HG02981 (cell line): Measurements from ENCODE around the gene ZFYVE1.

ENCODE experiments used
- ATAC-seq: cut with Tn5 transposase; IDR thresholded peaks from one replicate; pipeline ENCODE4 v1.9.1; 2021; ENCODE audit warnings: mild to moderate bottlenecking, moderate library complexity; ENCODE audit not compliant: unreplicated experiment

ZFYVE1 gene

DNA sequence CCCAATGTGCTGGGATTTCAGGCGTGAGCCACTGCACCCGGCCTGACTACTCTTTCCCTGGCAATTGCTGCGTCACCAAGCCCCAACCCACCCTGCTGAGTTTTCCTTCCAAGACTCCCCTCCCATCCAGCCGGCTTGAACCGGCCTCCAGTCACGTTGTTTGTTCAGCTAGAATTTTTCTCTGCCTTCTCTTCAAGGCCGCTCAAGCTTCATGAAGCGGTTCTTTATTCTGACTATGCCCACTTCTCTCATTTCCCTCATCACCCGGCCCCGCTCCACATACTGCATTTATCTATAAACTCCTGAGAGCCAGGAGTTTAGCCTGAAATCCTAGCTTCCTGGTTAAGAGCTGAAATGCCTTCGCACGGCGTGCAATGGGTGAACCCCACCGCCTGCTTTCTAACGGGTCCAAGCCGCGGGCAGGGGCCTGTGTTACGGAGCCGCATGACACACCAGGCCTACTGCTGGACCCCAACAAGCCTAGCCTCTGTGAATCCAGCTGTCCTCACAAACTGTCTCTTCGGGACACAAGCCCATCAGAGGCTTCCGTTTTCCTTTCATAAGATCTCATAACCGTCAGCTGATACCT, 101.6 kb downstream of the ZFYVE1 start:
- no peak for ATAC-seq

DNA sequence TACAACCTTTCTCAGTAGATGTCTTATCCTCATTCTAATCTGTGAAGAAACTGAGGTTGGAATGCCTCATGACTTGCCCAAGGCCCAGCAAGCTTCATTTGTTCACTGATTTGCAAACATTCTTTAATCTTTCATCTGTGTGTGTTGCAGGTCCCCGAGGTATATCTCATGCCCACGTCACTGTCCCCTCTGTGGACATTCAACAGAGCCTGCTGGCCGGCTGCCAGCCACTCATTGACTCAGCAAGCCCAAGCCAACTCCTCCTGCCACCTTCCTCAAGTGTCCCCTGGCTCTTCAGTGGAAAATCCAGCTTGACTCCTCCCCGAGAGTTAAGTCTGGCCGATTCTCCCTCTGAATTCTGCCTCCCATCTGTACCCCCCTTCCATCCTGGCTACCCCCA, 102.6 kb downstream of the ZFYVE1 start:
- no peak for ATAC-seq

DNA sequence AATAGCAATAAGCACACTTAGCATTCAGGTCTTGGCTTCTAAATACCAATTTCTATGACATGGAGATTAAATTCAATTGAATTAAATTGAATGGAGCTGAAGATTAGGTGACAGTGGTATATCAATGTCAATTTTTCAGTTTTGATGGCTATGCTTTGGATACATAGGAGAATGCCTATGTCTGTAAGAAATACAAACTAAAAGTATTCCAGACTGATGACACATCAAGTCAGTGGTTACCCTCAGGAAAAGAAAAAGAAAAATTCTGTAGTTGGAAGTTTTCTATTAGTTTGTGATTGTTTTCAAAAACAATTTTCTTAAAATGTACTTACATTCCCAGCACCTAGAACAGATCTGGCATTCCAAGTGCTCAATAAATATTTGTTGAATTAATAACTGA, 105.5 kb downstream of the ZFYVE1 start:
- no peak for ATAC-seq

DNA sequence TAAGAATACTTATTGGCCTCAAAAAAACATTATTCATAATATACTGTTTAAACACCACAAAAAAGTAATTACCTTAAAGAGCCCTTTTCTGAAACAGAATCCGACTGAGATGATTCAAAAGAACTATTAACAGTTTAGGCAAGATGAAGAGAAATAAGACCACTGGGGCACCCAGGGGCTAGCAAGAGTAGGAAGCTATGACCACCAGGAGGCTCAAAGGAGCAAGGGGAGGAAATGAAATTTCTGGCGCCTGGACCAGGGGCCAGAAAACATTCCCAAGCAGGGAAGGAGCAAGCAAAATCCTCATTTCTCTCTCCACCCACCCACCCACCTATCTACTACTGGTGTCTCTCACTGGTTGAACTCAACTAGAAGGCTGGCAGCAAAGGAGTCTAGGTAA, 106.9 kb downstream of the ZFYVE1 start:
- no peak for ATAC-seq
